Measurements from ENCODE around the gene SDHAF1.
"Not testable (repeated sequence)": the region's sequence is repeated elsewhere in the genome, so short reads cannot be mapped to it uniquely, and the experiment has no call there.

Gene SDHAF1, protein sequence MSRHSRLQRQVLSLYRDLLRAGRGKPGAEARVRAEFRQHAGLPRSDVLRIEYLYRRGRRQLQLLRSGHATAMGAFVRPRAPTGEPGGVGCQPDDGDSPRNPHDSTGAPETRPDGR

GRCh38 chr19:35995048-35995993 is at the start of gene SDHAF1:
Gene SDHAF1, plus strand, starts transcription at chr19:35995188. Its CDS starts 87 bp downstream, at chr19:35995275.
- DNase-seq: peak; percentile 97

- no peak for DNase-seq
These were observed 48.8 kb upstream of the SDHAF1 start for GRCh38 chr19:35946203-35946602.

- no peak for DNase-seq
These were observed 45.9 kb upstream of the SDHAF1 start for GRCh38 chr19:35949131-35949530.

- DNase-seq: no peak
These were observed 38.9 kb upstream of the SDHAF1 start for GRCh38 chr19:35955881-35956634.

- not testable (repeated sequence) for DNase-seq
These were observed 37.6 kb upstream of the SDHAF1 start for GRCh38 chr19:35957411-35957810.

- DNase-seq: no peak
These were observed 36.3 kb upstream of the SDHAF1 start for GRCh38 chr19:35958660-35959039.

- peak; percentile 38 for DNase-seq
These were observed 35.7 kb upstream of the SDHAF1 start for GRCh38 chr19:35959040-35959967.

DNA sequence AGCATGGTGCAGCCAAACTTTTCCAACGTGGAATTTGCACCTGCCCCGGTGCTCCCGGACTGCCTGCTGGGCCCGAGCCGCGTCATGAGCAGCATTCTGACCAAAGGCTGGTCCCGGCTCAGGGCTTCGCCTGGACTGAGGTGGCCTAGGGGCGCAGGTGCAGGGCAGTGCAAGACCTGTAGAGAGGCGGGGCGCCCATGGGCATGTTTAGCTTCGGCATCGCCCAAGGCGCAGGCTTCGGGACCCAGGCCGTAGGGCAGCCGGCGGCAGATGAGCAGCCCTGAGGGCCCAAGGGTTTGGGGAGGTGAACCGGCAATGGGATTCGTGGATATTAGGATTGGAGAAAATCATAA is 35.0 kb upstream of the SDHAF1 start:
- no peak for DNase-seq

DNA sequence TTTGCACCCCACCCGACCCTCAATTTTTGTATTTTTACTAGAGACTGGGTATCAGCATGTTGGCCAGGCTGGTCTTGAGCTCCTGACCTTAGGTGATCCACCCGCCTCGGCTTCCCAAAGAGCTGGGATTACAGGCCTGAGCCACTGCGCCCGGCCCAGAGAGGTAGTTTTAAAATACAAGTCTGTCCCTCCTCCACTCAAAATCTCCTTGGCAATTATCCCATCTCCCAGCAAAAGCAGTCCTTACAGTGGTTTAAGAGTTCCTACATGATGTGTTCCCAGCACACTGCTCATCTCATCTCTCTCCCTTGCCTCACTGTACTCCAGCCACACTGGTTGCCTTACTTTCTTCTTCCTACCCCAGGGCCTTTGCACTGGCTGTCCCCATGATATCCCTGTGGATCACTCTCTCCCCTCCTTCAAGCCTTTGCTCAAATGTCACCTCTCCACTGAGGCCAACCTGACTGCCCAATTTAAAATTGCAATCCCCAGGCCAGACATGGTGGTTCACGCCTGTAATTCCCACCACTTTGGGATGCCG is 34.5 kb upstream of the SDHAF1 start:
- no peak for DNase-seq

DNA sequence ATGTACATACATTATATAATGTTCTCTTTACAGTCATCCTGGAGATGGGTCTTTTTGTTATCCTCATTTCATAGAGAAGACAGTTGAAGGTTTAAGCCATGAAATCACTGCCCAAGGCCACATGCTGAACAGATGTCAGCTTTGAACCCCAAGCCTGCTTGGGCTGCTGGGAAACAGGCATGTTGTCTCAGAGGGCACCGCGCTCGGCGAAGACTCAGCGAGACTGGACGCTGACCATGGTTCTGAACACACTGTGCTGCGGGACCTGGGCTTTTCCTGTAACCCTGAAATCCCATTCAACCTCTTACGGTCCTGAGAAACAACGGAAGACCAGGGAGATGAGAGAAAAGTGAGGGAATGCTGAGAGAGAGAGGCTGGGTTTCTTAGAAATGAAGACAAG is 31.5 kb upstream of the SDHAF1 start:
- peak; percentile 28 for DNase-seq

DNA sequence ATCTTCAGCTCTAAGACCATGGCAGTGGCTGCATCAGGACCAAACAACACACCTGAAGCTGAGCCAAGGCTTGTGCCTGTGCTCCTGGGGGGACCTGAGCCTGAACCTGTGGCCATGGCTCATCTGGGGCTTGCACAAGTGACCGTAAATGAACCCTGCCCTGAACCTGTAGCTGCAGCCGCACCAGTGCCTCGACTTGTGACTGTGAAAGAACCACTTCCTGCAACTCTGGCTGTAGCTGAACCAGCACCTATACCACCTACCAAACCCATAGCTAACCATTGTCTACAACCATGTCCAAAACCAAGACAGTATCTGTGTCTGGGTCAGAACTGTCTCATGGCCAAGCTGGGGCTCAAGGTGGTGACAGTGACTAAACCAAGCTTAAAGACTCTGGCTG is 28.2 kb upstream of the SDHAF1 start:
- no peak for DNase-seq

- DNase-seq: no peak
These were observed 21.5 kb upstream of the SDHAF1 start for GRCh38 chr19:35973487-35973886.

DNA sequence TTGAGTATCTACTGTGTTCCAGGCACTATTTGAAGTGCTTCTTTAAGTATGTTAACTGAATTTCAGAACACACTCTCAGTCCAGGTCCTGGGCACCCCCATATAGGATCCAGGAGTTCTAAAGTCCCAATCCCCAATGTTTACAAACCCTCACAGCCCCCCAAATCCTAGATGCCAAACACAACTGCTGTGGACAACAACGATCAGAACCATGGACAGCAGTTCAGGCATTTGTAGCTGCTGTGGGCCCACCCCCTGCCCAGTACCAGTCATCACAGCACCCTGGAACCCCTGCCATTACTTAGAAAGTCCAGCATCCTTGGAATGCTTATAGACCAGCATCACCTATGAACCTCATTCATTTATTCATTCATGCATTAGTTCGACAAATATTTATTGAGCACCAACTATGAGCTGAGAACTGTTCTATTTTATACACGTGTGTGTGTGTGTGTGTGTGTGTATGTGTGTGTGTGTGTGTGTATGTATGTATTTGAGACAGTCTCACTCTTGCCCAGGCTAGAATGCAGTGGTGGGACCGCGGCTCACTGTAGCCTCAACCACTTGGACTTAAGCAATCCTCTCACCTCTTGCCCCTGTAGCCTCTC is 19.3 kb upstream of the SDHAF1 start:
- DNase-seq: no peak

GRCh38 chr19:35977446-35978222 is 17.4 kb upstream of the SDHAF1 start:
- peak; percentile 45 for DNase-seq

- no peak for DNase-seq
These were observed 16.7 kb upstream of the SDHAF1 start for GRCh38 chr19:35978271-35978670.

DNA sequence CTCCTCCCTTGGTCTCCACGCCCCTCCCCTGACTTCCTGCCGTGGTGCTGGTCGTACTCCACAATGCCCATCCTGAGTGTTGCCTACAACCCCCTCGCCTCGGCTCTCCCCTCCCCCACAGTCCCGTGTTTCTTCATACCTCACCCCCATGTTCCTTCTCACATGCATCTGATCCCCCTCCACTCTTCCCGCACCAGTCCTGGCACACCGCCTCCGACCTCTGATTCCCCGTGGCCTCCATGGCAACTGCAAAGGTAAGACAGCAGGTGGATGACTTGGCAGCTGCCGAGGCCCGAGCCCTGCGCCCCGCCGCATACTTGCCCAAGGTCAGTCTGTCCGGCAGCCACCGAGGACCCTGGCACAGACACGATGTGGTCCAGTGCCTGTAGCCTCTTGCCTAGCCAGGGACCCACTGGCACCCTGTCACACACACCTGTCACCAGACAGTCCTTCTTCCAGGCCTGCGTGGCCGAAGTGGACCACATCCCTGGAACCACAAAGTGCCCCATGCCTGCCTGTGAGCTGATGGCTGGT is 16.1 kb upstream of the SDHAF1 start:
- DNase-seq: no peak

- not testable (repeated sequence) for DNase-seq
These were observed 14.0 kb upstream of the SDHAF1 start for GRCh38 chr19:35980997-35981396.

DNA sequence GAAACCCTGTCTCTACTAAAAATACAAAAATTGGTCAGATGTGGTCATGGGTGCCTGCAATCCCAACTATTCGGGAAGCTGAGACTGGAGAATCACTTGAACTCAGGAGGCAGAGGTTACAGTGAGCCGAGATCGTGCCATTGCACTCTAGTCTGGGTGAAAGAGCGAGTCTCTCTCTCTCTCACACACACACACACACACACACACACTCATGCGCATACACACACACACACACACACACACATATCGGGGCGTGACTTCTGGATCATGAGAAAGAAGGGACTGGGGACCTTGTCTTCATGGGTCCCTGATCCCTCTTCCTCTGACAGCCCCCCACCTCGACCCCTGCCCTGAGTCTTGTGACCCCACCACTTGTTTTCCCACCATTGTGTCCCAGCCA is 11.8 kb upstream of the SDHAF1 start:
- DNase-seq: no peak

DNA sequence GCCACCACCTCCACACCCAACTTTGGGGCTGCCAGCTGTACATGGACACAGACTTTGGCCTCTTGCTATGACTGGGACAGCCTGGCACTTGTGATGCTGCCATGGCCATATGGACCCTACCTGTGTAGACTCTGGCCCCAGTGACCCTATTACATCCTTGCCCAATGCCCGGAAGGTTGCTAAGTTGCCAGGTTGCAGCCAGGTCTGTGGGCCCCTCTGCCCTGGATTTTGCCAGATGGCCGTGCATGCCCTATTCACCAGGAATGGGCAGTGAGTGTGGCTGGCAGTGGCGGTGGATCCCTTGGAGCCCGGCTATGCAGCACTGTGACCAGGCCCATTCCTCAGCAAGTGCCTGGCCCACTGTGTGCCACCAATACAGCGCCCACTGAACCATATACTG is 8.9 kb upstream of the SDHAF1 start:
- DNase-seq: no peak

- DNase-seq: no peak
These were observed 8.1 kb upstream of the SDHAF1 start for GRCh38 chr19:35986664-35987570.
